PFSK-1 (cell line): ENCODE data around the gene LIPM.

Experiments
- FOXP2 ChIP-seq: optimal IDR thresholded peaks from 2 replicates; pipeline ENCODE3; 2011; ENCODE audit warnings: borderline replicate concordance, control low read depth, inconsistent platforms; ENCODE audit not compliant: insufficient read depth; ENCODE audit errors: extremely low read length, extremely low read depth
- POLR2AphosphoS5 ChIP-seq: IDR thresholded peaks from 2 replicates; pipeline ENCODE4 v1.6.1; 2012; ENCODE audit warnings: low read depth, mild to moderate bottlenecking, control low read depth, low read length, moderate library complexity
- SIN3A ChIP-seq: IDR thresholded peaks from 2 replicates; pipeline ENCODE4 v1.6.1; 2012; ENCODE audit warnings: mild to moderate bottlenecking, low read length, moderate library complexity, borderline replicate concordance; ENCODE audit not compliant: insufficient read depth
- TAF1 ChIP-seq: IDR thresholded peaks from 2 replicates; pipeline ENCODE4 v1.6.1; 2012; ENCODE audit warnings: low read length, control low read depth, borderline replicate concordance; ENCODE audit not compliant: insufficient read depth
- TF ChIP-seq, protein P1 (sequence below), 2 experiments: IDR thresholded peaks; 2 replicates each; pipeline versions ENCODE4 v1.6.1 to v1.8.0; 2011 to 2012; ENCODE audit warnings: low read depth in 2 of 2, low read length in 2 of 2, control low read depth in 1 of 2, inconsistent platforms in 1 of 2, mild to moderate bottlenecking in 1 of 2, moderate library complexity in 1 of 2; ENCODE audit not compliant: insufficient read depth in 1 of 2

Gene LIPM

DNA sequence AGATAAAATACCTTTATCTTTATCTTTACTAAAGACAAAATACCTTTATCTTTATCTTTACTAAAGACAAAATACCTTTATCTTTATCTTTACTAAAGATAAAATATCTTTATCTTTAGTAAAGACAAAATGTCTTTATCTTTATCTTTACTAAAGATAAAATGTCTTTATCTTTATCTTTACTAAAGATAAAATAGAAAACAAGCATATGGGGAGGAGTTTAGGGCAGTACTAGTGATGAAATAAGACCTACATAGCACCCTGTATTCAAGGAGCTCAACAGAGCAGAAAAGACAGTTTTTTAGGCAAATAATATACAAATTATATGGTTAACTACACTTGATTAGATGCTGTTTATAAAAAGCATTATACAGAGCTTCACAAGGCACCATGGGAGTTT is 29.8 kb downstream of the LIPM start:
- TF ChIP-seq POLR2AphosphoS5 (no peak), SIN3A (no peak), TAF1 (no peak), FOXP2 (no peak)
- TF ChIP-seq, protein P1, sequence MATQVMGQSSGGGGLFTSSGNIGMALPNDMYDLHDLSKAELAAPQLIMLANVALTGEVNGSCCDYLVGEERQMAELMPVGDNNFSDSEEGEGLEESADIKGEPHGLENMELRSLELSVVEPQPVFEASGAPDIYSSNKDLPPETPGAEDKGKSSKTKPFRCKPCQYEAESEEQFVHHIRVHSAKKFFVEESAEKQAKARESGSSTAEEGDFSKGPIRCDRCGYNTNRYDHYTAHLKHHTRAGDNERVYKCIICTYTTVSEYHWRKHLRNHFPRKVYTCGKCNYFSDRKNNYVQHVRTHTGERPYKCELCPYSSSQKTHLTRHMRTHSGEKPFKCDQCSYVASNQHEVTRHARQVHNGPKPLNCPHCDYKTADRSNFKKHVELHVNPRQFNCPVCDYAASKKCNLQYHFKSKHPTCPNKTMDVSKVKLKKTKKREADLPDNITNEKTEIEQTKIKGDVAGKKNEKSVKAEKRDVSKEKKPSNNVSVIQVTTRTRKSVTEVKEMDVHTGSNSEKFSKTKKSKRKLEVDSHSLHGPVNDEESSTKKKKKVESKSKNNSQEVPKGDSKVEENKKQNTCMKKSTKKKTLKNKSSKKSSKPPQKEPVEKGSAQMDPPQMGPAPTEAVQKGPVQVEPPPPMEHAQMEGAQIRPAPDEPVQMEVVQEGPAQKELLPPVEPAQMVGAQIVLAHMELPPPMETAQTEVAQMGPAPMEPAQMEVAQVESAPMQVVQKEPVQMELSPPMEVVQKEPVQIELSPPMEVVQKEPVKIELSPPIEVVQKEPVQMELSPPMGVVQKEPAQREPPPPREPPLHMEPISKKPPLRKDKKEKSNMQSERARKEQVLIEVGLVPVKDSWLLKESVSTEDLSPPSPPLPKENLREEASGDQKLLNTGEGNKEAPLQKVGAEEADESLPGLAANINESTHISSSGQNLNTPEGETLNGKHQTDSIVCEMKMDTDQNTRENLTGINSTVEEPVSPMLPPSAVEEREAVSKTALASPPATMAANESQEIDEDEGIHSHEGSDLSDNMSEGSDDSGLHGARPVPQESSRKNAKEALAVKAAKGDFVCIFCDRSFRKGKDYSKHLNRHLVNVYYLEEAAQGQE (IDR thresholded peaks at IDR 0.05; ENCODE audit: insufficient read depth in 1 of 2, low read depth in 2 of 2, low read length in 2 of 2) = no peak

DNA sequence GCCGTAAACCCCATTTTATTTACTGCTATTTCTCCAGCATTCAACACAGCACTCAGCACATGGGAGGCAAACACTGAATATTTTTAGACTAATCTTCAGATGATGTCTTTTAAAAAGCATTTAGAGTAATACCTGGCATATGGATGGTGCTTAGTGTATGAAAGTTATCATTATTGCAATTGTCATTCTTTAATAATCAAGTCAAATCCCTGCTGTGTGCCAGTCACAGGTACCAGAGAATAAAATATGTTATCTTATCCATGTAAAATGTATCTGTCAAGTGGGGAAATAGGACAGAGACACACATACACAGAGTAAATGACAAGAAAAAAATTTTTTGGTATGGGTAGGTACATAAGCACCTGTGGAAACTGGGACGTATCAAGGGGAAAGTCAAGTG is 30.6 kb downstream of the LIPM start:
- TF ChIP-seq, protein P1 (IDR thresholded peaks at IDR 0.05; ENCODE audit: insufficient read depth in 1 of 2, low read depth in 2 of 2, low read length in 2 of 2) = no peak
- TF ChIP-seq TAF1 (no peak), SIN3A (no peak), POLR2AphosphoS5 (no peak), FOXP2 (no peak)

DNA sequence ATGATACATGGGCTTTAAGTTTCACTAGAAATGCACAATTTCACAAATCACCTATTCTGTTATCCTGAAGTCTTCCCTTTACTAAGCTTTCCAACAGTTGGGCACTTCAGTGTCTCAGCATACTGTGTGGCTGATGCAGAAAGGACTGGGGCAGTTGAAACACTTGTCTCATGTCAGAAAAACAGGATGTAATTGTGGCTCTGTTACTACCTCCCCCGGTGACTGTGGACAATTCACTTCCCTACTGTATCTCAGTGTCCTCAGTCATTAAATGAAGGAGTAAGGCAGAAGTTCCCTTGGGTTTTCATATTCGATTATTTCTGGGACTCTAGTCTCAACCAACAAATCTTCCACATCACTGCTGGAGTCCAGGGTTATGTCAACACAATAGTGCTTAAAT is 31.2 kb downstream of the LIPM start:
- TF ChIP-seq SIN3A = no peak
- no peak for TF ChIP-seq POLR2AphosphoS5
- TF ChIP-seq, protein P1 (IDR thresholded peaks at IDR 0.05; ENCODE audit: insufficient read depth in 1 of 2, low read depth in 2 of 2, low read length in 2 of 2) = no peak
- no peak for TF ChIP-seq TAF1
- no peak for TF ChIP-seq FOXP2

DNA sequence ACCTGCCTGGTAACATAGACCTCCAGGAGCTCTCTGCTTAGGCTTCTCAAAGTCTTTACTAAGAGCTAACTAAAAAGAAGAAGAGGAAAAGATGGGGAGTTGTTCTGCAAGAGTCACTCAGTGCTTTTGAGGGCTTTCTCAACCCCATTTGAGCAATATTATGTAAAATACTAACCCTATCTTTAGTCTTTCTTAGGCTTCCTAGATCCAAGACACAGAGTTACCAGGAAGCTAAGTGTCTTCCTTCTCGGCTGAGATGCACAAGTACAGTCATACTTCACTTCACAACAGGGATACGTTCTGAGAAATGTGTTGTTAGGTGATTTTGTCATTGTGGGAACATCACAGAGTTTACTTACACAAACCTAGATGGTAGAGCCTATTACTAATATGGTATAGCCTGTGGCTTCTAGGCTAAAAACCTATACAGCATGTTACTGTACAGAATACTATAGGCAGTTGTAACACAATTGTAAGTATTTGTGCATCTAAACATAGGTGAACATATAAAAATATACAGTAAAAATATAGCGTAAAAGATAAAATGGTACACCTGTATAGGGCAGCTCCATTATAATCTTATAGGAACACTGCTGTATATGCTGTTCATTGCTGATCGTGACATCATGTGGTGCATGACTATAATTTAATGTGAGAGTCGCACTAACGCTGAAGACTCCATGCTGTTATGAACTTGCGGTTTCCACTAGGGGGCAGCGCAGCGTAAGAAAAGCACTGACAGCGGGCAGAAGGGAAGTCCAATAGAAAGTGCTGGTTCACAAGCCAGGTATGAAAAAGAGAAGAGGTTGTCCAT is 32.8 kb downstream of the LIPM start:
- TF ChIP-seq, protein P1 (IDR thresholded peaks at IDR 0.05; ENCODE audit: insufficient read depth in 1 of 2, low read depth in 2 of 2, low read length in 2 of 2) = no peak
- TF ChIP-seq POLR2AphosphoS5 = no peak
- TF ChIP-seq SIN3A = no peak
- no peak for TF ChIP-seq TAF1
- no peak for TF ChIP-seq FOXP2

DNA sequence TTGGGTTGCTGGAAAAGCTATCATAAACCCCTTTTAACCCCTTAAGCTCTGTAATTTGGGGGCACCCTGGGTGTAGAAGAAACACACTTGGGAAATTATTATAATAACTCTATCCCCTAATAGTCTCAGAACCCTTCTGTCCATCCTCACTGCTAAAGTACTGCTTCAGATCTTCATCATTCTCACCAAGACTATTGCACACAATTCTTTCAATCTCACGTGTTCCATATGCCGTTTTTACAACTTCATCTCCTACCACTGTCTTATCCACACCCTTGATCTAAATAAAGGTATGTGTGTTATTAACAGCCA is 33.3 kb downstream of the LIPM start:
- TF ChIP-seq, protein P1 (IDR thresholded peaks at IDR 0.05; ENCODE audit: insufficient read depth in 1 of 2, low read depth in 2 of 2, low read length in 2 of 2) = no peak
- no peak for TF ChIP-seq POLR2AphosphoS5
- no peak for TF ChIP-seq FOXP2
- no peak for TF ChIP-seq SIN3A
- TF ChIP-seq TAF1 = no peak
